Brain pericyte (primary cell): Measurements from ENCODE around the gene GLOD4.
"Not testable (repeated sequence)": the region's sequence is repeated elsewhere in the genome, so short reads cannot be mapped to it uniquely, and the experiment has no call there.

Source experiments
- DNase-seq: peaks from one replicate; pipeline ENCODE4 v3.0.0-alpha.2; 2012; ENCODE audit warnings: low read depth, low spot score

The GLOD4 gene

DNA sequence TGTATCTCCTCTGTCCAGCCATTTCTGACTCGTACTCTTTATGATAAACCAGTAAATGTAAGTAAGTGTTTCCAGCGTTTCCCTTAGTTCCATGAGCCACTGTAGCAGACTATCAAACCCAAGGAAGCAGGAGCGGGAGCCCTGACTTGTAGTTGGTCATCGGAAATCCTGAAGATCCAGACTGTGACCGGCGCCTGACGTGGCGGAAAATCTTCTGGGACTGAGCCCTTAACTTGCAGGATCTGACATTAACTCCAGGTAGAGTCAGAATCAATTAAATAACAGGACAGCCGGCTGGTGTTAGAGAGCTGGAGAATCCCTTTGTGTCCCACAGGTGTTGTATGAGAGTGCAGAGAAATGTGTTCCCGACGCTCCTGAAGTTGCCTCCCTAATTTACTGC is 4.0 kb downstream of the GLOD4 start:
- DNase-seq: no peak

GRCh38 chr17:774313-774584 is 7.8 kb downstream of the GLOD4 start:
- DNase-seq: no peak

GRCh38 chr17:773467-774312 is 8.4 kb downstream of the GLOD4 start:
- DNase-seq: no peak

DNA sequence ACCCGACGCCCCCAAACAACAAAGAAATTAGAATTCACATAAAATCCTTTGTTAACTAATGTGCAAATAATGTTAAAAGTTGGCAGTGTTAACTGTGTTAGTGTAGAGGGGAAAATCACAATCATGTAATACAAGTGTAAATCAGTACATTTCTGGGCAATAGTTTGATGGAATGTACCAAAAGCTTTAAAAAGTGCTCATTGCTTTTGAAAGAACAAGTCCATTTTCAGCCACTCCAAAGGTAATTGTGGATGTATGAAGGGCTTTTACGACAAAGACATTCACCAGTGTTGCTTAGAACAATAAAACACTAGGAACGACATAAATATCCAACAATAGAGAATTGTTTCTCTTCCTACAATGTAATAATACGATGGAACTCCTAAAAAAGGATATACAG is 9.1 kb downstream of the GLOD4 start:
- no peak for DNase-seq

DNA sequence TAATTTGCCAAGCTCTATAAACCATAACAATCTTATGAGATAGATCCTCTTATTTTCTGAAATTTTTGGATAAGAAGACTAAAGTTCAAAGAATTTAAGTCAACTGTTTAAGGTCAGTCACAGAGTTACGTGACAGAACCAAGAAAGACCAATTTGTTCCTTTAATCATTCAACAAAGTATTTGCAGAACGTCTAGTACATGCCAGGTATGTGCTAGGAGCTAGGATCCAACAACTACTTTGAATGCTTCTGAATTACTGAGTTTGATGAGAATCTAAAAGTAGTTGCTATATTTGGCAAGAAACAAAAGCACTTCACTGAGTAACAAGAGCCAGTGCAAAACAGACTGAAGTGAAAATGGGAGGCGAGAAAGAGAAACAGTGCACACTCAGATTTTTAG is 15.0 kb downstream of the GLOD4 start:
- no peak for DNase-seq

- no peak for DNase-seq
Observed at GRCh38 chr17:760371-760770, 21.7 kb downstream of the GLOD4 start.

GRCh38 chr17:759964-760363 is 22.1 kb downstream of the GLOD4 start:
- DNase-seq: no peak

DNA sequence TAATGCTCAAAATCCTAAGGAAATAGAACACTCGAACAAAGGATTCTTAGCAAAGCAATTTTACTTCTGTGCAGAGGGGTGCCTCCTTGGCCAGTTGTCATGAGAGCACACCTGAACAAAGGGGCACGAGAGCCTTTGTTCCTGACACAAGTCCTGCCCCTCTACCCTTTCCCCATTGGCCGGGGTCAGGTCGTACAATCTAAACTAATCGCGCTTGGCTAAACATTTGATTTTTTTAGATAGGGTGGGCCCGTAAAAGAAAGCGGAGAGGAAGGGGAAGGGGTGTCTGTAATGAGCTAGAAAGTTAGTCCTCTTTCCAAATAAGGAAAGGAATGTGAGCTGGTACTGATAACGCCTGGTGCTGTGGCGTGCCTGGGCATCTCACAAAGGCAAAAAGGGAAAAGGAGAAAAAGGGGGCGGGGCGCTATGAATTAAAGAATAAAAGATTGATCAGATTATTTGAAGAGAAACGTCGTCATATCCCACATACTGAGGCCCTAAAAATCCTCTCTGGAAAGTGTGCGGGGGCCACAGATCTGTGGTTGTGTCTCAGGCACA is 26.0 kb downstream of the GLOD4 start:
- not testable (repeated sequence) for DNase-seq

GRCh38 chr17:755319-755961 is 26.6 kb downstream of the GLOD4 start:
- DNase-seq: not testable (repeated sequence)

GRCh38 chr17:753418-753817 is 28.7 kb downstream of the GLOD4 start:
- no peak for DNase-seq

DNA sequence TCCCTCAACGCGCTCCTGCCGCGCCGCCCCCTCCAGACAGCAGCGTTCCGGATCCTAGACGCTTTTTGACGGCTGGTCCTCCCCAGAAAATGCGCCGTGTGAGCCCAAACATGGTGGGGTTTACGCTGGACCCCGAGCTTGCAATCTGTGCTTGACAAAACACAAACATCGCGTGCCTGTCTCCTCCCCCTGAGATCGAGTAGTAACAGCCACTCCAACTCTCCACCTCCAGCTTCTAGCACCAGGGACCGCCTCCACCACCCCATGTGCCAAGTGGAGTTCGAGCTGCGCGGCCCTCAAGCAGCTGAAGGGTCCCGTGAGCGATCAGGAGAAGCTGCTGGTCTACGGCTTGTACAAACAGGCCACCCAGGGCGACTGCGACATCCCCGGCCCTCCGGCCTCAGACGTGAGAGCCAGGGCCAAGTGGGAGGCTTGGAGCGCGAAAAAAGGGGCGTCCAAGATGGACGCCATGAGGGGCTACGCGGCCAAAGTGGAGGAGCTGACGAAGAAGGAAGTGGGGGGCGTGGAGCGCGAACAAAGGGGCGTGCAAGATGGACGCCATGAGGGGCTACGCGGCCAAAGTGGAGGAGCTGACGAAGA is 29.4 kb downstream of the GLOD4 start:
- DNase-seq: no peak

DNA sequence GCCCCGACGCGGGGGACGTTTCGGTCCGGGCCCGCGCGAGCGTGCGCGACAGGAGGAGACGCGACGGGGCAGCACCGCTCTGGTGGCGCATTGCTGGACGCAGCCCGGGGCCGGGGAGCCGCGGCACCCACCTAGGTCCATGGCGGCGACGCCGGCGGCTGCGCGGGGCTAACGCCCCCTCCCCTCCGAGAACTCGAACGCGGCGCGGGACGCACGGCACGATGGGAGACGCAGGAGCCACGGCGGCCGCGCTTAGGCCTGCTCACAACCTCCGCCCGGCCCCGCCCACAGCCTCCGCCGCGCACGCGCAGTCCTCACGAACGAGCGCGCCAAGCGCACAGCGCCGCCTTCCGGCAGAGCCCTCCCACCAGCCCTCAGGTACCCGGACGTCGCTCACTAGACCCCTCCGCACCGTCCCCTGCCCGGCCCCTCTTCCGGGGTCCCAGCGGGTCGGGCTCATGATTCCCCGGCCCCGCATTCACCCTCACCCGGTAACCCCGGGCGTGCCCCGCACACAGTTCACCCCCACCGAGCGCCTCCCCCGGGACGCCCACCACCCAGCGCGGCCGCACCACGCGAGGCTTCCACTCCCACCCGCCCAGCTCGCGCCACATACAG is 30.0 kb downstream of the GLOD4 start, which contains the start of gene GEMIN4:
TSS of gene GEMIN4 (minus strand) at position 263 of the 618 bp plus-strand sequence. CDS start at position 141, 122 bp downstream.
- DNase-seq: peak; percentile 80

DNA sequence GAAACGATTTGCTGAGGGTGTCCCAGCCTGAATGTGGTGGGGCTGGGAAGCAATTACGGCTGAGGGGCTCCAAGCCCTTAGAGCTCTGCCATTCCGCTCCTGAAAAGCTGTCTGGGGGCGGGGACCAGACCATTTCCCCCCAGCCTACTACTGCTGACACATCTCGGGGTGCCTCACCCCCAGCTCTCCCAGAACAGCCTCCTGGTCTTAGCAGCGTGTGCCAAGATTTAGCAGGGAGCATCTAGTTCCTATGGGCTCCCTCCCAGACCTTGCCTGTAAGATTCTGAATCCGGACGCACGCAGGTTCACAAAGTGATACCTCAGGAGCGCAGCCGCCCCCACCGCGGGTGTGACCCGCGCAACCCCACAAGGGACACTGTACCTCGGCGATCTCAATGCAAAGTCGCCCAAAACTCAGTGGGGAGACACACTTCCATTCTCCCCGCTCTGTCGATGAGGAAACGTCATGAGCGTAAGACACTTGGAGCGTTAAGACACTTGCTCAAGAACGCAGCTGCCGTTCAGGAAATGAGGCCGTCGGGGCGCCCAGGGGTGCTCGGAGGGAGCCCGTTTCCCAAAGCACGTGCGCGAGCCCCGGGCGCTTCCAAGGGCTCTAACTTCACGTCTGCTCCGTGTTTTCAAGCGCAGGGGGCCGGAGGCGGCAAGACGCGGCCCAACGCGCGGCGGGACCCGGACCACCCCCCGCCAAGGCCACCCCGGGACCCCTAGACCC is 30.6 kb downstream of the GLOD4 start:
- no peak for DNase-seq

GRCh38 chr17:750431-751037 is 31.5 kb downstream of the GLOD4 start:
- no peak for DNase-seq

DNA sequence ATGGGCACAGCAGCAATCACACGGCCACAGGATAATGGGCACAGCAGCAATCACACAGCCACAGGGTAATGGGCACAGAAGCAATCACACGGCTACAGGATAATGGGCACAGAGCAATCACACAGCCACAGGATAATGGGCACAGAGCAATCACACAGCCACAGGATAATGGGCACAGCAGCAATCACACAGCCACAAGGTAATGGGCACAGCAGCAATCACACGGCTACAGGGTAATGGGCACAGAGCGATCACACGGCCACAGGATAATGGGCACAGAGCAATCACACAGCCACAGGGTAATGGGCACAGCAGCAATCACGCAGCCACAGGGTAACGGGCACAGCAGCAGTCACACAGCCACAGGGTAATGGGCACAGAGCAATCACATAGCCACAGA is 32.7 kb downstream of the GLOD4 start:
- DNase-seq: not testable (repeated sequence)

- DNase-seq: not testable (repeated sequence)
Observed at GRCh38 chr17:748604-749003, 33.5 kb downstream of the GLOD4 start.

- DNase-seq: no peak
Observed at GRCh38 chr17:746783-747629, 35.1 kb downstream of the GLOD4 start.

GRCh38 chr17:746181-746580 is 35.9 kb downstream of the GLOD4 start:
- no peak for DNase-seq

GRCh38 chr17:745406-745805 is 36.7 kb downstream of the GLOD4 start:
- no peak for DNase-seq

GRCh38 chr17:744937-745336 is 37.1 kb downstream of the GLOD4 start:
- DNase-seq: no peak
